ENCODE data around the gene LCE3D. TPM values are rescaled to one million over a fixed set of nuclear protein-coding genes. Genes with fewer than 3 reads are reported as not detected.
"Not testable (repeated sequence)": the region's sequence is repeated elsewhere in the genome, so short reads cannot be mapped to it uniquely, and the experiment has no call there.

LCE3D gene
- total RNA-seq, 2 donors from 2014 or later: not detected

DNA sequence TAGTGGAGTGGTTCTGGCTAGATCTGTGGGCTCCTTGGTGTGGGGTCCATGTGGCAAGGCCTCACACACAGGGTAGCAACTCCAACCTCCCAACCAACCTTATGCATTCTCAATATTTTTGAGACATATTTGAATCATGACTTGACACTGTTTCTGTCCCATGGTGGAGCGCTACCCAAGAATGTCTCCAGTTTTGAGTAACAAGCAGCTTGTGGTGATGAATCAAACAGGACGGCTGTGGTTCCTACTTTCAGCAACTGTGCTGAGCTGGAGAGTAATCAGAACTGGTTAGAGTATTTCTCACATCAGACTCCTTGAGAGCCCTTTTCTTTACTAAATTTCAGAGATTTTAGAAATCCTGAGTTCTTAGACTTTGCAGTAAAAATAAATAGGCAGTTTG is 3.1 kb downstream of the LCE3D start:
- H3K27me3 ChIP-seq: no peaks in the 10 kb centered on the region
- no peaks in the 10 kb centered on the region for H3K9me3 ChIP-seq
- DNase-seq (ENCODE audit: low spot score): no peak
- no peak overlapping the region for H3K27ac ChIP-seq
- TF ChIP-seq, protein P1, sequence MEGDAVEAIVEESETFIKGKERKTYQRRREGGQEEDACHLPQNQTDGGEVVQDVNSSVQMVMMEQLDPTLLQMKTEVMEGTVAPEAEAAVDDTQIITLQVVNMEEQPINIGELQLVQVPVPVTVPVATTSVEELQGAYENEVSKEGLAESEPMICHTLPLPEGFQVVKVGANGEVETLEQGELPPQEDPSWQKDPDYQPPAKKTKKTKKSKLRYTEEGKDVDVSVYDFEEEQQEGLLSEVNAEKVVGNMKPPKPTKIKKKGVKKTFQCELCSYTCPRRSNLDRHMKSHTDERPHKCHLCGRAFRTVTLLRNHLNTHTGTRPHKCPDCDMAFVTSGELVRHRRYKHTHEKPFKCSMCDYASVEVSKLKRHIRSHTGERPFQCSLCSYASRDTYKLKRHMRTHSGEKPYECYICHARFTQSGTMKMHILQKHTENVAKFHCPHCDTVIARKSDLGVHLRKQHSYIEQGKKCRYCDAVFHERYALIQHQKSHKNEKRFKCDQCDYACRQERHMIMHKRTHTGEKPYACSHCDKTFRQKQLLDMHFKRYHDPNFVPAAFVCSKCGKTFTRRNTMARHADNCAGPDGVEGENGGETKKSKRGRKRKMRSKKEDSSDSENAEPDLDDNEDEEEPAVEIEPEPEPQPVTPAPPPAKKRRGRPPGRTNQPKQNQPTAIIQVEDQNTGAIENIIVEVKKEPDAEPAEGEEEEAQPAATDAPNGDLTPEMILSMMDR (IDR thresholded peaks at IDR 0.05): no peak
- H3K4me3 ChIP-seq: no peak overlapping the region
- no peaks in the 10 kb centered on the region for H3K4me1 ChIP-seq
- H3K36me3 ChIP-seq: no peaks in the 10 kb centered on the region

DNA sequence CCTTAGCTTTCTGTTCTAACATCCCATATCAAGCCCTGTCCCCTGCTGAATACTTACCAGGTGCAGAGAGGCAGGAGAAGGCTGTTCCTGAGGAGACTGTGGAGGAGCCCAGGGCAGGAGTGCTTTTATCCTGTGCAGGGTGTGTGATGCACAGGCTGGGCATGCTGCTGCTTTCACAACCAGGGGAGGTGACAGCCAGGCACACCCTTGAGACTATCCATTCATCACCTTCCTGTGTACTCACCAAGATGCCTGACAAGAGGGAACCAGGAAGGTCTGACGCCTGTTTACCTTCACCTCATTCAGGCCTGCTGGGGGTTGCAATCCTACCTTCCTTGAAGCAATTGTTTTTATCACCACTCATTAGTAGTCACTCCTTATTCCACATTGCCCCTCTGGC is 13.6 kb downstream of the LCE3D start, which contains the start of gene LCE3E:
TSS of gene LCE3E (minus strand) at position 100 of the 400 bp plus-strand sequence. CDS start 572 bp downstream, outside the sequence.
- peaks cover 0 to 24% of the 10 kb centered on the region in 2 donors for H3K9me3 ChIP-seq
- DNase-seq (ENCODE audit: low spot score): no peak
- no peaks in the 10 kb centered on the region for H3K4me1 ChIP-seq
- TF ChIP-seq, protein P1 (IDR thresholded peaks at IDR 0.05): no peak
- no peaks in the 10 kb centered on the region for H3K36me3 ChIP-seq
- no peak within 1 kb of the TSS for H3K27ac ChIP-seq
- H3K27me3 ChIP-seq: no peaks in the 10 kb centered on the region
- H3K4me3 ChIP-seq: no peak within 1 kb of the TSS

DNA sequence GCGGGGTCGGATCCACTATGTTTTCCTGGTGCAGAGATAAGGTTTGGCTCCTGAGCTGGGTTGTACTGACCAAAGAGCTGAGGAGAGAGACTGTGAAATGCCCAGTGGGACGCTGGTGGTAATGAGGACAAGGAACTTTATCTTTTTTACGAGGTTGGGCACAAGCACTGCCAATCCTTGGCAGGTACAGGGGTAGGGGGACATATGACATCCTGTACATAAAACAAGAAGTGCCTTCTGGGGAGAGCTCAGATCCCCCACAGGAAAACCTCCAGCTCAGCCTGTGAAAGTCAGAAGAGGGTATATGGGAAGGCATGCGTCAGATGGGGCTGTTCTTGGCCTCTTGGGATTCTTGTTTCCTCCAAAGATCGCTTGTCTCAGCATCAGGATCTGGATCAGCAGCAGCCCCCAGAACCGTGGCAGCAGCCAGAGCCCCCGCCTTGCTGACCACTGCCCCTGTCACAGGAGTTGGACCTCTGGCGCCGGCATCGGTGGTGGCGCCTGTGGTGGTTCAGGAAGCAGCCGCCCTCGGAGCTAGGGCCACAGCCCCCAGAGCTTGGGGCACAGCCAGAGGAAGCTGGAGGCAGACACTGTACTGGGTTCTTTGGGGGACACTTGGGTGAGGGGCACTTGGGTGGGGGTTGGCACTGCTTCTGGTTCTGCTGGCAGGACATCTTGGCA is 14.6 kb downstream of the LCE3D start:
- H3K9me3 ChIP-seq: peaks cover 0 to 24% of the 10 kb centered on the region in 2 donors
- no peak for DNase-seq (ENCODE audit: low spot score)
- H3K4me1 ChIP-seq: no peaks in the 10 kb centered on the region
- TF ChIP-seq, protein P1 (IDR thresholded peaks at IDR 0.05): no peak
- H3K27ac ChIP-seq: no peak overlapping the region
- no peaks in the 10 kb centered on the region for H3K36me3 ChIP-seq
- H3K4me3 ChIP-seq: no peak overlapping the region
- no peaks in the 10 kb centered on the region for H3K27me3 ChIP-seq

DNA sequence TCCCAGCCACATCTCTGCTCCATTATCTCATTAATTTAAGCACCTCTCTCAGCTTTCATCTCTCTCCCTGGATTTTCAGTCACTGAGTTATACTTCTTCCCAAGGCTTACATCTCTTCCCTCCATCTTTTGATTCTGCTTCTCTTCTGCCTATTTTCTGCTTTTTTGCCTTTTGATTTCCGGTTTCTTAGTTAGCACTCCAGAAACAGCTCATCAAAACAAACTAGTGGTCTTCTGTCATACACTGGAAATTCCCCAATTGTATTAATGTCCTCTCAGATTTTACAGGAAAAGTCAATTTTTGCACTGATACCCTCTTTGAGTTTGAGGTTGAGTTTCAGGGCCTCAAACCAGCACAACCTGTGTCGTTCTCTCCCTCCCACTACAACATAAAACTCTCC is 15.2 kb downstream of the LCE3D start:
- Histone ChIP-seq H3K4me1 (no peaks in the 10 kb centered on the region), H3K27ac (no peak overlapping the region), H3K9me3 (peaks cover 0 to 19% of the 10 kb centered on the region in 2 donors), H3K27me3 (no peaks in the 10 kb centered on the region), H3K36me3 (no peaks in the 10 kb centered on the region), H3K4me3 (no peak overlapping the region)
- TF ChIP-seq, protein P1 (IDR thresholded peaks at IDR 0.05): no peak
- no peak for DNase-seq (ENCODE audit: low spot score)

DNA sequence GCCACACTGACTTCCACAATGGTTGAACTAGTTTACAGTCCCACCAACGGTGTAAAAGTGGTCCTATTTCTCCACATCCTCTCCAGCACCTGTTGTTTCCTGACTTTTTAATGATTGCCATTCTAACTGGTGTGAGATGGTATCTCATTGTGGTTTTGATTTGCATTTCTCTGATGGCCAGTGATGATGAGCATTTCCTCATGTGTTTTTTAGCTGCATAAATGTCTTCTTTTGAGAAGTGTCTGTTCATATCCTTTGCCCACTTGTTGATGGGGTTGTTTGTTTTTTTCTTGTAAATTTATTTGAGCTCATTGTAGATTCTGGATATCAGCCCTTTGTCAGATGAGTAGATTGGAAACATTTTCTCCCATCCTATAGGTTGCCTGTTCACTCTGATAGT is 32.0 kb downstream of the LCE3D start:
- H3K36me3 ChIP-seq; H3K27me3 ChIP-seq; DNase-seq (ENCODE audit: low spot score); H3K4me1 ChIP-seq; H3K4me3 ChIP-seq; H3K27ac ChIP-seq; H3K9me3 ChIP-seq: not testable (repeated sequence)

- TF ChIP-seq, protein P1 (IDR thresholded peaks at IDR 0.05): no peak
- H3K27me3 ChIP-seq: no peaks in the 10 kb centered on the region
These were observed 33.6 kb downstream of the LCE3D start for GRCh38 chr1:152546704-152547103.

More at GRCh38 chr1:152546704-152547103, 33.6 kb downstream of the LCE3D start:
- Histone ChIP-seq H3K4me3 (no peak overlapping the region), H3K9me3 (no peaks in the 10 kb centered on the region), H3K36me3 (no peaks in the 10 kb centered on the region), H3K4me1 (no peaks in the 10 kb centered on the region), H3K27ac (no peak overlapping the region)
- DNase-seq (ENCODE audit: low spot score): no peak
